GM23338 (cell line): ENCODE results near the gene TMEM208.

Experiments used
- CREB1 ChIP-seq: fragments of 250-450 bp; sonication (Bioruptor Pico); IDR thresholded peaks from 2 replicates; pipeline ENCODE4 v1.5.0; 2020; ENCODE audit warnings: low read depth, mild to moderate bottlenecking, moderate library complexity
- CTCF ChIP-seq, 2 experiments: fragments of 200-600 bp in 1 of 2; sonication (generic) in 1 of 2; conservative IDR thresholded peaks; 2 replicates each; pipeline versions ENCODE4 v1.5.1 to v1.6.1; 2016 to 2017; ENCODE audit warnings: antibody characterized with exemption in 2 of 2, low read depth in 2 of 2, mild to moderate bottlenecking in 2 of 2, moderate library complexity in 1 of 2
- ETS1 ChIP-seq: IDR thresholded peaks from 2 replicates; pipeline ENCODE4 v1.6.1; 2016; ENCODE audit warnings: antibody characterized with exemption
- EZH2 ChIP-seq: fragments of 200-600 bp; sonication (generic); IDR thresholded peaks from one replicate; pipeline ENCODE4 v1.8.0; 2017; ENCODE audit warnings: antibody characterized with exemption, mild to moderate bottlenecking, low read depth; ENCODE audit not compliant: unreplicated experiment
- EZH2phosphoT487 ChIP-seq: fragments of 200-600 bp; sonication (generic); IDR thresholded peaks from one replicate; pipeline ENCODE4 v1.8.1; 2018; ENCODE audit warnings: antibody characterized with exemption; ENCODE audit not compliant: unreplicated experiment
- JUNB ChIP-seq: IDR thresholded peaks from one replicate; pipeline ENCODE4 v1.6.1; 2016; ENCODE audit warnings: antibody characterized with exemption; ENCODE audit not compliant: unreplicated experiment
- NANOG ChIP-seq: IDR thresholded peaks from 2 replicates; pipeline ENCODE4 v1.6.1; 2016; ENCODE audit warnings: antibody characterized with exemption, borderline replicate concordance
- POLR2AphosphoS5 ChIP-seq: IDR thresholded peaks from 2 replicates; pipeline ENCODE4 v1.6.1; 2016; ENCODE audit warnings: antibody characterized with exemption, low read depth
- REST ChIP-seq: IDR thresholded peaks from one replicate; pipeline ENCODE4 v1.6.1; 2018; ENCODE audit warnings: antibody characterized with exemption; ENCODE audit not compliant: unreplicated experiment
- STAT1 ChIP-seq: IDR thresholded peaks from one replicate; pipeline ENCODE4 v1.6.1; 2016; ENCODE audit warnings: antibody characterized with exemption; ENCODE audit not compliant: unreplicated experiment
- ZNF114 ChIP-seq: fragments of 250-450 bp; sonication (Bioruptor Pico); IDR thresholded peaks from 2 replicates; pipeline ENCODE4 v1.5.0; 2020; ENCODE audit warnings: mild to moderate bottlenecking, moderate library complexity
- ZNF331 ChIP-seq: fragments of 250-450 bp; sonication (Bioruptor Pico); IDR thresholded peaks from 2 replicates; pipeline ENCODE4 v1.5.0; 2020; ENCODE audit warnings: low read depth, mild to moderate bottlenecking, moderate library complexity
- ZNF462 ChIP-seq: fragments of 250-450 bp; sonication (Bioruptor Pico); IDR thresholded peaks from 2 replicates; pipeline ENCODE4 v1.5.0; 2020; ENCODE audit warnings: mild to moderate bottlenecking, moderate library complexity

GRCh38 chr16:67202426-67202825 is 24.5 kb upstream of the TMEM208 start:
- TF ChIP-seq CTCF (conservative IDR thresholded peaks at IDR 0.05; ENCODE audit: low read depth in 2 of 2) (no peak), ZNF331 (CRISPR knock-in tag) (no peak), REST (no peak), CREB1 (CRISPR knock-in tag) (no peak), JUNB (no peak), POLR2AphosphoS5 (no peak), EZH2phosphoT487 (no peak), EZH2 (no peak), ETS1 (no peak), ZNF114 (CRISPR knock-in tag) (no peak), NANOG (no peak), STAT1 (no peak), ZNF462 (CRISPR knock-in tag) (no peak)
